CD4-positive, alpha-beta T cell (primary cell): ENCODE results near the gene EXOC3. TPM values are rescaled to one million over a fixed set of nuclear protein-coding genes. Genes with fewer than 3 reads are reported as not detected.

Experiments
- ATAC-seq: fragments of 200-7000 bp; cut with Tn5 transposase; one replicate; pipeline ENCODE4 v1.10.0; 2022; ENCODE audit warnings: mild to moderate bottlenecking; ENCODE audit not compliant: poor library complexity
- CTCF ChIA-PET: fragments of 350-600 bp; sonication (Branson Sonifier 250); formaldehyde crosslinking; loops from one replicate; lab custom pipeline; 2021; ENCODE audit warnings: antibody characterized with exemption, inconsistent platforms; lab: Charles Lee
- POLR2A ChIA-PET: fragments of 350-600 bp; sonication (Branson Sonifier 250); formaldehyde crosslinking; loops from one replicate; lab custom pipeline; 2021; ENCODE audit warnings: antibody characterized with exemption, inconsistent platforms; lab: Charles Lee
- DNase-seq, 14 experiments: peaks; one replicate each; pipeline ENCODE4 v3.0.0-alpha.2; 2013 to 2020; ENCODE audit warnings: mixed read lengths in 2 of 14
- H3K27ac ChIP-seq, 2 donors: one replicate each; pipeline versions ENCODE4 v1.5.1 to v1.7.0; 2013; ENCODE audit warnings: low read length in 2 of 2, low read depth in 1 of 2, mild to moderate bottlenecking in 1 of 2
- H3K27me3 ChIP-seq, 2 experiments: 1 replicate in 1 of 2; 2 replicates in 1 of 2; pipeline versions ENCODE4 v1.6.1 to v1.7.0; 2013; ENCODE audit warnings: low read length in 2 of 2, control low read depth in 1 of 2, mild to moderate bottlenecking in 1 of 2, moderate library complexity in 1 of 2; ENCODE audit not compliant: insufficient read depth in 2 of 2, control insufficient read depth in 1 of 2
- H3K36me3 ChIP-seq: one replicate; pipeline ENCODE4 v1.6.1; 2013; ENCODE audit warnings: low read length, control low read depth; ENCODE audit not compliant: insufficient read depth
- H3K4me1 ChIP-seq: one replicate; pipeline ENCODE4 v1.6.1; 2013; ENCODE audit warnings: low read length, control low read depth; ENCODE audit not compliant: insufficient read depth
- H3K4me3 ChIP-seq: one replicate; pipeline ENCODE4 v1.5.1; 2013; ENCODE audit warnings: mild to moderate bottlenecking, low read length, moderate library complexity
- H3K9me3 ChIP-seq, 2 experiments: 1 replicate in 1 of 2; 2 replicates in 1 of 2; pipeline versions ENCODE4 v1.6.1 to v1.7.0; 2013; ENCODE audit warnings: low read length in 2 of 2, mild to moderate bottlenecking in 2 of 2, control low read depth in 1 of 2, moderate library complexity in 1 of 2; ENCODE audit not compliant: control insufficient read depth in 1 of 2, insufficient read depth in 1 of 2
- H3K27ac Mint-ChIP-seq: one replicate; pipeline ENCODE4 v1.8.0; 2020; ENCODE audit warnings: mixed read lengths
- H3K27me3 Mint-ChIP-seq: one replicate; pipeline ENCODE4 v1.8.0; 2021; ENCODE audit warnings: mixed read lengths
- H3K36me3 Mint-ChIP-seq: one replicate; pipeline ENCODE4 v1.8.0; 2021; ENCODE audit warnings: low read depth, mixed read lengths
- H3K4me1 Mint-ChIP-seq: one replicate; pipeline ENCODE4 v1.8.0; 2021; ENCODE audit warnings: low read depth, mixed read lengths
- H3K4me3 Mint-ChIP-seq: one replicate; pipeline ENCODE4 v1.8.0; 2020; ENCODE audit warnings: mild to moderate bottlenecking, mixed read lengths
- H3K9me3 Mint-ChIP-seq: one replicate; pipeline ENCODE4 v1.8.0; 2020; ENCODE audit warnings: mixed read lengths
- intact Hi-C, 2 experiments: fragments of 100-400 bp; cut with DNase I in 1 of 2; cut with micrococcal nuclease in 1 of 2; formaldehyde crosslinking; loops; one replicate each; pipeline versions ENCODE4 v1.15.1 to v1.9.0; 2023 to 2025; cut with DNase I, micrococcal nuclease
- total RNA-seq, 174 experiments: library from RNA in 2 of 174; stranded (reverse) in 2 of 174; gene quantifications; one replicate each; pipeline ENCODE4 v1.2.3 and lab custom pipeline; 2021 to 2026
- TF ChIP-seq, protein P1 (sequence below): fragments of 200-600 bp; IDR thresholded peaks from one replicate; pipeline ENCODE4 v1.8.0; 2022; ENCODE audit warnings: antibody characterized with exemption, mild to moderate bottlenecking

The EXOC3 gene
- total RNA-seq, 2 experiments from 2014 or later: 82.4 to 84.1 TPM

DNA sequence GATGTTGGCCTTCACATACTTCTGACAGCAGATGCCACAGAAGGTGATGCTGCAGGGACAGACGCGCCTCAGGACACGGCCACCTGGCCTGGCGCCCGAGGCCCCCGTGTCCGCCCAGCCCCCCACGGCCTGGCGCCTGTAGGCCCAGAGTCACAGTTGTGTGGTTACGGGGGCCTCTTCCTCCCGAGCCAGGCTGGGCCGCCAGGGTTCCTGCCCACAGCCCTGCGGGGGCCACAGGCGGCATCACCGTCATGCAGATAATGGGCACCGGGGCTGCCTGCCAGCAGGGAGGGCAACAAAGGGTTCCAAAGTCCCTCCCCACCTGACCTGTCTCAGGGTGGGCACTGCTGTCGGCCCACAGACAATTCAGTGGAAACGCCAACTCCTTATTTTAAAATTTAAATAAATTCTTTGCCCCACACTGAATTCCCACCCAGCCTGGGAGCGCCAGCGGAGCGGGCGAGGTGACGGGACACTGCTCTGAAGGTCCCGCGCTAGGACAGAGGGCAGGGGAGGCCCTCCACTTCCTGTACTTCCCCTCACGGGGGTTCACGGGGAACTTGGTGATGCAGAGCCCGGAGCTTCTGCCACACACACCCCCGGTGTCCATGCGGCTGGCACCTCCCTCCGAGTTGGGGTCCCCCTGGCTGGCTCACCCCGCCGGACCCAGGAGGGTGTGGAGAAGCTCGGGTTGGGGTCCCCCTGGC, 40.6 kb downstream of the EXOC3 start:
- Histone ChIP-seq H3K4me3 (no peak overlapping the region), H3K27ac (no peak overlapping the region), H3K36me3 (no peaks in the 10 kb centered on the region), H3K9me3 (peaks cover 0 to 24% of the 10 kb centered on the region in 2 experiments), H3K27me3 (peaks cover 17 to 20% of the 10 kb centered on the region in 2 experiments), H3K4me1 (peaks cover 17% of the 10 kb centered on the region)
- CTCF ChIA-PET: no interaction called here
- POLR2A ChIA-PET: no interaction called here
- no peak overlapping the region for H3K27ac Mint-ChIP-seq
- TF ChIP-seq, protein P1, sequence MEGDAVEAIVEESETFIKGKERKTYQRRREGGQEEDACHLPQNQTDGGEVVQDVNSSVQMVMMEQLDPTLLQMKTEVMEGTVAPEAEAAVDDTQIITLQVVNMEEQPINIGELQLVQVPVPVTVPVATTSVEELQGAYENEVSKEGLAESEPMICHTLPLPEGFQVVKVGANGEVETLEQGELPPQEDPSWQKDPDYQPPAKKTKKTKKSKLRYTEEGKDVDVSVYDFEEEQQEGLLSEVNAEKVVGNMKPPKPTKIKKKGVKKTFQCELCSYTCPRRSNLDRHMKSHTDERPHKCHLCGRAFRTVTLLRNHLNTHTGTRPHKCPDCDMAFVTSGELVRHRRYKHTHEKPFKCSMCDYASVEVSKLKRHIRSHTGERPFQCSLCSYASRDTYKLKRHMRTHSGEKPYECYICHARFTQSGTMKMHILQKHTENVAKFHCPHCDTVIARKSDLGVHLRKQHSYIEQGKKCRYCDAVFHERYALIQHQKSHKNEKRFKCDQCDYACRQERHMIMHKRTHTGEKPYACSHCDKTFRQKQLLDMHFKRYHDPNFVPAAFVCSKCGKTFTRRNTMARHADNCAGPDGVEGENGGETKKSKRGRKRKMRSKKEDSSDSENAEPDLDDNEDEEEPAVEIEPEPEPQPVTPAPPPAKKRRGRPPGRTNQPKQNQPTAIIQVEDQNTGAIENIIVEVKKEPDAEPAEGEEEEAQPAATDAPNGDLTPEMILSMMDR: no peak
- H3K4me3 Mint-ChIP-seq: no peak overlapping the region
- H3K27me3 Mint-ChIP-seq: peaks cover 26% of the 10 kb centered on the region
- no peak for ATAC-seq
- intact Hi-C loops: no loop called here
- H3K36me3 Mint-ChIP-seq: no peaks in the 10 kb centered on the region
- no peaks in the 10 kb centered on the region for H3K9me3 Mint-ChIP-seq
- DNase-seq: no peak
- no peaks in the 10 kb centered on the region for H3K4me1 Mint-ChIP-seq

DNA sequence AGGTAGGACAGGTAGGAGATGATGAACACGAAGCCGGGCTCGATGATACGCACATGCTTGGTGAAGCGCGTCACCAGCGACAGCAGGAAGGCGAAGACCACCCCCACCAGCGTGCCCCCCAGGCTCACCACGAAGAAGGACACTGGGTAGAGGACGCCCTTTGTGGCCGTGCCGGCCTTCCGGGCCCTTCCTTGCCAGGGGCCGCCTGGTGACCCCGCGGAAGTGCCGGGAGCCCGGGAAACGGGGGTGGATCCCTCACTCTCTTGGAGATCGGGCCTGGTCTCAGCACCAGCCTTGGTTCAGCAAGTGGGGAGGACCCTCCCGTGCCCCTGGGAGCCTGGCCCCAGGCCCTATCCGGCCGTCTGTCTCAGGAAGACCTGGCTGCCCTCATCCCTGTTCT, 41.6 kb downstream of the EXOC3 start:
- no peaks in the 10 kb centered on the region for H3K4me1 Mint-ChIP-seq
- Histone ChIP-seq H3K36me3 (no peaks in the 10 kb centered on the region), H3K27me3 (peaks cover 11 to 15% of the 10 kb centered on the region in 2 experiments), H3K4me3 (no peak overlapping the region), H3K27ac (no peak overlapping the region), H3K4me1 (peaks cover 17% of the 10 kb centered on the region), H3K9me3 (peaks cover 0 to 14% of the 10 kb centered on the region in 2 experiments)
- ChIA-PET POLR2A (no interaction called here), CTCF (no interaction called here)
- no peak overlapping the region for H3K27ac Mint-ChIP-seq
- H3K36me3 Mint-ChIP-seq: no peaks in the 10 kb centered on the region
- no peaks in the 10 kb centered on the region for H3K9me3 Mint-ChIP-seq
- intact Hi-C loops: no loop called here
- DNase-seq: no peak
- ATAC-seq: no peak
- H3K27me3 Mint-ChIP-seq: peaks cover 26% of the 10 kb centered on the region
- no peak overlapping the region for H3K4me3 Mint-ChIP-seq
- TF ChIP-seq, protein P1: no peak

DNA sequence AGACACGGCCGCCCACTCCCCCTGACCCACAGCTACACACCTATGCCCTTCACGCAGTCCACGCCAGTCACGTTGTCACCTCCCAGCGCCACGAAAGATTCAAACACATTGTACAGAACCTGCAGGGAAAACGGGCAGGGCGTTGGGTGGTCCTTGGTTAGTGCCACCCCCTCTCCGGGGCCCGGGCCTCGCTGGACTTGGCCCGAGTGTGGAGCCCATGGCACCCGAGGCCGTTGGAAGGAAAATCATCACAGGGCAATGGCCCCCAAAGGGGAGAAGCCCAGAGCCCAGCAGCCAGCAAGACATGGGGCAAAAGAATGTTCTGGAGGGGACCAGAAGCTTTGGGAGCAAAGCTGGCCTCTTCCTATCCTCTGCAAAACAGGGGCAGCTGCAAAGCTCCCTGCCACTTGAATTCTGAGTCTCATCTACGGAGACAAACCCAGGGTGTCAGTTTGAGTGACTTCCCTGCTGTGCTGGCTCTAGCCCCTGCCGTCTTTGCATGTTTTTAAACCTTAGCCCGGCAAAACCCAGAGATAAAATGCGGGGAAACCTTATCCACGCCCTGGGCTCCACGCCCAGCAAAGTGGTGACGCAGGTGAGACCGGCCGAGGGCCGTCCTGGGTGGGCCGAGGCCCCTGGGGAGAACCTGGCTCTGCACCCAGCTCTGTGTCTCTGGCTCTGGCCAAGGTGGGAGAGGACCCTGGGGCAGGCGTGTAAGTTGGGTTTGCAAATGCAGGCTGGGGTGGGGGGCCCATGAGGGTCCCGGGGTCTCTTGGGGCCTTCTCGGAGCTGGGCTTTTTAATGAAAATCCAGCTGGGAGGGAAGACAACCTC, 42.4 kb downstream of the EXOC3 start:
- H3K27me3 ChIP-seq: peaks cover 11 to 15% of the 10 kb centered on the region in 2 experiments
- TF ChIP-seq, protein P1: no peak
- H3K36me3 Mint-ChIP-seq: no peaks in the 10 kb centered on the region
- peaks cover 18% of the 10 kb centered on the region for H3K27me3 Mint-ChIP-seq
- no peak for ATAC-seq
- H3K4me1 Mint-ChIP-seq: no peaks in the 10 kb centered on the region
- H3K4me3 Mint-ChIP-seq: no peak overlapping the region
- H3K27ac ChIP-seq: no peak overlapping the region
- H3K36me3 ChIP-seq: no peaks in the 10 kb centered on the region
- no peak overlapping the region for H3K27ac Mint-ChIP-seq
- H3K4me1 ChIP-seq: peaks cover 17% of the 10 kb centered on the region
- CTCF ChIA-PET: no interaction called here
- no peak overlapping the region for H3K4me3 ChIP-seq
- POLR2A ChIA-PET: no interaction called here
- H3K9me3 ChIP-seq: peaks cover 0 to 7% of the 10 kb centered on the region in 2 experiments
- DNase-seq: no peak
- intact Hi-C loops: no loop called here
- no peaks in the 10 kb centered on the region for H3K9me3 Mint-ChIP-seq
